ENCODE measurements around the gene RBM33. TPM values are rescaled to one million over a fixed set of nuclear protein-coding genes. Genes with fewer than 3 reads are reported as not detected.

RBM33 gene
- total and polyA plus RNA-seq, 2 of the 8 experiments (the other 6 are each of a cell fraction or from before 2014, with no cell fraction given), result 16.5 to 64.6 TPM

- Histone ChIP-seq H3K9ac (replicated peaks in 1 of 4; ENCODE audit: extremely low read depth in 1 of 4, low read depth in 3 of 4, low read length in 3 of 4) (no peak overlapping the region), H3K4ac (replicated peaks; ENCODE audit: insufficient read length, low read depth, low read length) (no peak overlapping the region), H3K27ac (ENCODE audit: low read depth, low read length) (no peak overlapping the region), H3K23ac (ENCODE audit: insufficient read length) (no peak overlapping the region), H3K4me2 (ENCODE audit: insufficient read depth in 1 of 2, low read depth in 2 of 2, low read length in 2 of 2) (peak overlapping the region in 1 of 2 experiments; percentile 56; a peak in 3 of 4 replicates), H3K14ac (ENCODE audit: insufficient read length) (no peak overlapping the region), H2BK20ac (ENCODE audit: low read length) (no peak overlapping the region), H2BK15ac (ENCODE audit: low read length) (no peak overlapping the region), H4K20me1 (replicated peaks in 1 of 2; ENCODE audit: control insufficient read depth in 1 of 2, insufficient read depth in 2 of 2, low read length in 2 of 2) (peaks cover 0 to 10% of the 10 kb centered on the region in 2 experiments), H3K36me3 (ENCODE audit: control insufficient read depth in 2 of 4, insufficient read depth in 4 of 4, low read length in 3 of 4) (no peaks in the 10 kb centered on the region), H2BK120ac (replicated peaks; ENCODE audit: low read depth, low read length) (no peak overlapping the region), H2BK12ac (ENCODE audit: low read depth, low read length) (no peak overlapping the region), H2BK5ac (ENCODE audit: low read depth, low read length) (no peak overlapping the region), H2AK5ac (ENCODE audit: low read depth, low read length) (no peak overlapping the region), H4K8ac (ENCODE audit: extremely low read depth, insufficient read depth, low read length) (no peak overlapping the region), H3K18ac (ENCODE audit: extremely low read depth, low read length) (no peak overlapping the region), H3K4me3 (ENCODE audit: extremely low read depth in 1 of 4, insufficient read depth in 2 of 4, low read depth in 3 of 4, low read length in 4 of 4) (peak overlapping the region in 1 of 4 experiments; percentile 52; a peak in 4 of 8 replicates), H3K23me2 (ENCODE audit: low read depth, low read length) (peaks cover 7% of the 10 kb centered on the region), H3K4me1 (replicated peaks in 1 of 4; ENCODE audit: control insufficient read depth in 3 of 4, insufficient read depth in 4 of 4, low read length in 3 of 4) (no peaks in the 10 kb centered on the region), H3K79me2 (ENCODE audit: control insufficient read depth in 1 of 2, insufficient read depth in 2 of 2, low read length in 2 of 2) (no peaks in the 10 kb centered on the region), H2AFZ (ENCODE audit: low read length) (peak overlapping the region; percentile 88; the same call in 1 of the 2 replicates), H4K91ac (replicated peaks; ENCODE audit: insufficient read length, low read length) (no peak overlapping the region), H3K27me3 (replicated peaks in 1 of 4; ENCODE audit: control insufficient read depth in 3 of 4, extremely low read depth in 1 of 4, insufficient read depth in 3 of 4, low read length in 3 of 4) (peaks cover 20 to 66% (median 53%) of the 10 kb centered on the region in 4 experiments), H4K5ac (ENCODE audit: insufficient read length, low read depth, low read length) (no peak overlapping the region), H3K79me1 (ENCODE audit: low read depth, low read length) (0 out of 2 replicates have a peak, but pooled peaks cover 2% of the 10 kb centered on the region), H3K56ac (replicated peaks; ENCODE audit: insufficient read length, low read depth, low read length) (no peak overlapping the region), H3K9me3 (ENCODE audit: insufficient read depth in 2 of 2, low read depth in 1 of 2, low read length in 1 of 2) (peaks cover 1 to 7% of the 10 kb centered on the region in 2 experiments; a peak in 1 of 4 replicates)
- CTCF ChIA-PET (ENCODE audit: partially characterized antibody), result interaction anchor here (0.6 to 1.8 kb wide), 8 partner anchors 13 to 832 kb away, joined by 3 to 5 read pairs (median 3); no protein-coding TSS in a partner anchor
- 80% methylated on average over 31 of the region's 38 CpGs; no CpG with 5 or more reads in 1 of the 2 experiments for WGBS, 2 experiments (ENCODE audit: extremely low coverage in 1 of 2, insufficient coverage in 1 of 2, insufficient read length in 1 of 2, insufficient replicate concordance in 2 of 2, low coverage in 1 of 2, low lambda C conversion rate in 2 of 2, missing lambda C conversion rate in 1 of 2)
- POLR2A ChIA-PET (ENCODE audit: partially characterized antibody), result no interaction called here
- no peak for TF ChIP-seq SP1 (IDR thresholded peaks at IDR 0.05; ENCODE audit: low read depth, low read length)
- 0 out of 2 replicates have a peak, but pooled peaks have one; percentile 3 for TF ChIP-seq YY1 (IDR thresholded peaks at IDR 0.05; ENCODE audit: low read depth, low read length)
- TF ChIP-seq EZH2 (IDR thresholded peaks at IDR 0.05; ENCODE audit: low read depth, low read length, severe bottlenecking), result peak; percentile 34
- DNase-seq (ENCODE audit: low read depth in 1 of 2, low spot score in 2 of 2) (no peak), FAIRE-seq (no peak)
Measured at GRCh38 chr7:155797262-155798250, 153.1 kb downstream of the RBM33 start.
